Tibial nerve (tissue), 3 donors: ENCODE results near the gene MAPK1.

Experiments used
- POLR2A ChIP-seq, 2 donors: fragments of 450-650 bp; IDR thresholded peaks; one replicate each; pipeline ENCODE4 v1.6.1; 2017; ENCODE audit warnings: antibody characterized with exemption in 2 of 2, mild to moderate bottlenecking in 2 of 2, moderate library complexity in 2 of 2
- TF ChIP-seq, protein P1 (sequence below), 5 experiments: fragments of 200-600 bp in 3 of 5; fragments of 450-650 bp in 2 of 5; sonication (generic) in 3 of 5; IDR thresholded peaks; one replicate each; pipeline ENCODE4 v1.5.1; 2016 to 2019; ENCODE audit warnings: antibody characterized with exemption in 5 of 5, mild to moderate bottlenecking in 3 of 5, moderate library complexity in 2 of 5

DNA sequence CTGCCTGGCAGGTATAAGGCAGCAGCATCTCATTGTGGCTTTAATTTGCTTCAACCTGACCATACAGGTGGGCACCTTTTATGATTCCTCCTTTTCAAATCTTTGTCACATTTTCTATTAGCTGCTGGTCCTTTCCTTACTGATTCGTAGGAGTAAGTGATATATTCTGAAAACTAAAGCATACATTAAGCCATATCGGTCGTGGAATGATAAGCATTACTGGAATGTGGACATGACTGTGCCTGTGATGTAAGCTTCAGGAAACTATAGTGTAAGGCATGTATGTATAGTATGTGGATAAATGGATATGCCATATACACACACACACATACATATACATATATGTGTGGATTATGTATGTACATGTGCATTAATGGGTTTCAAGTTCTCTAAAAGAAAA, 152.7 kb downstream of the MAPK1 start:
- TF ChIP-seq, protein P1, sequence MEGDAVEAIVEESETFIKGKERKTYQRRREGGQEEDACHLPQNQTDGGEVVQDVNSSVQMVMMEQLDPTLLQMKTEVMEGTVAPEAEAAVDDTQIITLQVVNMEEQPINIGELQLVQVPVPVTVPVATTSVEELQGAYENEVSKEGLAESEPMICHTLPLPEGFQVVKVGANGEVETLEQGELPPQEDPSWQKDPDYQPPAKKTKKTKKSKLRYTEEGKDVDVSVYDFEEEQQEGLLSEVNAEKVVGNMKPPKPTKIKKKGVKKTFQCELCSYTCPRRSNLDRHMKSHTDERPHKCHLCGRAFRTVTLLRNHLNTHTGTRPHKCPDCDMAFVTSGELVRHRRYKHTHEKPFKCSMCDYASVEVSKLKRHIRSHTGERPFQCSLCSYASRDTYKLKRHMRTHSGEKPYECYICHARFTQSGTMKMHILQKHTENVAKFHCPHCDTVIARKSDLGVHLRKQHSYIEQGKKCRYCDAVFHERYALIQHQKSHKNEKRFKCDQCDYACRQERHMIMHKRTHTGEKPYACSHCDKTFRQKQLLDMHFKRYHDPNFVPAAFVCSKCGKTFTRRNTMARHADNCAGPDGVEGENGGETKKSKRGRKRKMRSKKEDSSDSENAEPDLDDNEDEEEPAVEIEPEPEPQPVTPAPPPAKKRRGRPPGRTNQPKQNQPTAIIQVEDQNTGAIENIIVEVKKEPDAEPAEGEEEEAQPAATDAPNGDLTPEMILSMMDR (IDR thresholded peaks at IDR 0.05) = no peak
- TF ChIP-seq POLR2A (IDR thresholded peaks at IDR 0.05) = no peak
